Activated naive CD4-positive, alpha-beta T cell treated with Interleukin-2 at 50 U/mL for 16 hours (primary cell): ENCODE results near the gene CCM2L.
"Not testable (repeated sequence)": the region's sequence is repeated elsewhere in the genome, so short reads cannot be mapped to it uniquely, and the experiment has no call there.

Experiments
- DNase-seq: peaks from one replicate; pipeline ENCODE4 v3.0.0-alpha.2; 2020

CCM2L gene

GRCh38 chr20:32031007-32031958 is 21.0 kb downstream of the CCM2L start:
- peak; percentile 63 for DNase-seq

GRCh38 chr20:32033316-32033715 is 23.1 kb downstream of the CCM2L start:
- DNase-seq: no peak

- DNase-seq: not testable (repeated sequence)
Measured at GRCh38 chr20:32033721-32034120, 23.5 kb downstream of the CCM2L start.

DNA sequence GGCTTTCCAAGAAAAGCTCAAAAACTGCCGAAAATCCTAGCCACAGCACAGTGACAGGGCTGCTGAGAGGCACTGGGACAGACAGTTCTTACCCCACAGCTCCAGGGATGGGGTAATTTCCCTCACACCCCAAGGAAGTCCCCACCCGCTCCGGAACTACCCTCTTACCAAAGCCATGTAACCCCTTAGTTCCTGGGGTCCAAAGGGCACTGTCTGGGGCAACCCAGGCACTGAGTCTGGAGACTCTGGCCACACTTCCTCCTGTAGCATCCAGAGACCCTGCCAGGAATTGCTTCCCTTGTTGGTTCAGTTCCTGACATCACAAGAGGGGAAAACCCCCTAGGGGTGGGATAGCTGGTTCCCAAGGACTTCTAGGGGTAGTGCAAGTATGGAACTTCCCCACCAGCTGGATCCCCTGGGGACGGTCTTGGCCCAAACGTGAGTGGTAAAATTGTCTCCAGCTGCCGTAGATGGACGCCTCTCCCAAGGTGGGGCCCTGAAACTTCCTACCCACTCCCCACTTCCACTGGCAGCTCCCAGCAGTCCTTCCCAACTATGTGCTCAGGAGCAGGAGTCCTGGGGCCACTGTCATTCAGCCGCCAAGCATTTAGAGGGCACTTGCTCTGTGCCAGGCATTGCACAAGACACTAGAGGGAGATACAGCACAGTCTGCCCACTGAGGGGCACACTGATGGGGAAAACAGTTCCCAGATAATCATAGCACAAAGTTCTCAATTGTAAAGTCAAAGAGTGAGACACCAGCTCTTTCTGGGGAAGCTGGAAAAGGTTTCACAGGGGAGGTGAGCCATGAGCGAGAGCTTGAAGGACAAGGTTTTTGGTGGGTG is 24.6 kb downstream of the CCM2L start:
- no peak for DNase-seq

DNA sequence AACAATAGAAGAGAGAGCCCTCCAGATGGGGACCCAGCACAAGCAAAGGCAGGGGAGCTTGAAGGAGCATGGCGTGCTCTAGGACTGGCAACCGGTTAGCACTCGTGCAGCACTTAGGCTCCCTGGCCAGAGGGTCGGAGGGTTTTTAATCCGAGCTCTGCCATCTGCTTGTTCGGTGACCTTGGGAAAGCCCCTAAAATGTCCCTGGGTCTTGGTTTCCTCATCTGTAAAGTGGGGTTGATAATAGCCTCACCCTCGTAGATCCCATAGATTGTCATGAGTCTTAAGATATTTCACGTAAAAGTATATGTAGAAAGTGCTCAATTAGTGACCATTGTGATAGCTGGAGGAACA is 25.2 kb downstream of the CCM2L start:
- DNase-seq: no peak

- no peak for DNase-seq
Measured at GRCh38 chr20:32036252-32036651, 26.0 kb downstream of the CCM2L start.

GRCh38 chr20:32036716-32037485 is 26.7 kb downstream of the CCM2L start:
- DNase-seq: no peak

GRCh38 chr20:32037929-32038328 is 27.7 kb downstream of the CCM2L start:
- DNase-seq: no peak

DNA sequence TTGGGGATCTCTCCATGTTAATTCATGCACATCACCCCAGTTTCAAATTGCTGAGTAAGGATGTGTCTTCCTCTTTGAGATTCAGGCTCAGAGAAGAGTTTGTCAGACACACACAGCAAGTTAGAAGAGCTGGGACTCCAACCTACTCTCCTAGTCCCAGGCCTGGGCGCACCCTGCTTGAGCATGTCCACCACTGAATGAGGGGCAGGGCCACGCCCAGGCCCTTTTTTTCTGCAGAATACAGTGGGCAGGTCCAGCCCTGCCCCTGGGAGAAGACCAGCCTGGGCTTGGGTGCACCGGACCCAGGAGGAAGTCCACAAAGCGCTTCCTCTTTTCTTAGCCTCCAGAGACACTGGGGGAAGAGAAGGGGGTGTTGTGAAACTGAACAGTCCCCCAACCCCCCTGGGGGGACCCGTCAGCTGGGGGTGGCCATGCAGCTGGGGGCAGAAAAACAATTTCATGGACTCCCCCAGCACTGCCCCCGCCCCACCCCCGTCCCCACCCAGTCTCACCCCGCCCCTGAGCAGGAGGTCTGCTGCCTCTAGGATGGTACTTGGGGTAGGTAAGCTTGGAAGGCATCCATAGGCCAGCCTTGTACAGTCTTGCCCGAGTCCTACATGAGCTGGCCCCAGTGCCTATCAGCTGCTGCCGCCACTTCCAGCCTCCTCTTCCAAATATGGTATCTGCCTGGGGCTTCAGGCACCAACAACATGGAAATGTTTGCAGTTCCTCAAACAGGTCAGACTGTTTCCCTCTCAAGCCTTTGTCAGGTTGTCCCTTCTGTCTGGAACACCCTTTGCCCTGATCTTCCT is 30.1 kb downstream of the CCM2L start:
- DNase-seq: no peak

GRCh38 chr20:32045999-32046398 is 35.8 kb downstream of the CCM2L start:
- no peak for DNase-seq

DNA sequence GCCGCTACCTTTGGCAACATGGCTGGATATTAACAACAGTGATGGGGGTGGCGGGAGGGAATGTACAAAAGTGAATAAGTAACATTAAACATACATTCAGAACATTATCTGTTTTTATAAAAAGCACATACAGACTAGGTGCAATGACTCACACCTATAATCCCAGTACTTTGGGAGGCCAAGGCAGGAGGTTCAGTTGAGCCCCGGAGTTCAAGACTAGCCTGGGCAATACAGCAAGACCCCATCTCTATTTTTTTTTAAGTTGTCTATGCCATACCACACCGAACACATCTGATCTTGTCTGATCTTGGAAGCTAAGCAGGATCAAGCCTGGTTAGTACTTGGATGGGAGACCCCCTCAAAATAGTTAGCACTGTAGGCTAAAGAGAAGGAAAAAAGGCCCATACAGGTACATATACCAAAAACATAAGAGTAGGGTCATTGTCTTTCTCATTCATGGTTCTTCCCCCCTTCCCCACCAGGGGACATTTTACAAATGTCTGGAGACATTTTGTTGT is 40.1 kb downstream of the CCM2L start:
- DNase-seq: no peak

DNA sequence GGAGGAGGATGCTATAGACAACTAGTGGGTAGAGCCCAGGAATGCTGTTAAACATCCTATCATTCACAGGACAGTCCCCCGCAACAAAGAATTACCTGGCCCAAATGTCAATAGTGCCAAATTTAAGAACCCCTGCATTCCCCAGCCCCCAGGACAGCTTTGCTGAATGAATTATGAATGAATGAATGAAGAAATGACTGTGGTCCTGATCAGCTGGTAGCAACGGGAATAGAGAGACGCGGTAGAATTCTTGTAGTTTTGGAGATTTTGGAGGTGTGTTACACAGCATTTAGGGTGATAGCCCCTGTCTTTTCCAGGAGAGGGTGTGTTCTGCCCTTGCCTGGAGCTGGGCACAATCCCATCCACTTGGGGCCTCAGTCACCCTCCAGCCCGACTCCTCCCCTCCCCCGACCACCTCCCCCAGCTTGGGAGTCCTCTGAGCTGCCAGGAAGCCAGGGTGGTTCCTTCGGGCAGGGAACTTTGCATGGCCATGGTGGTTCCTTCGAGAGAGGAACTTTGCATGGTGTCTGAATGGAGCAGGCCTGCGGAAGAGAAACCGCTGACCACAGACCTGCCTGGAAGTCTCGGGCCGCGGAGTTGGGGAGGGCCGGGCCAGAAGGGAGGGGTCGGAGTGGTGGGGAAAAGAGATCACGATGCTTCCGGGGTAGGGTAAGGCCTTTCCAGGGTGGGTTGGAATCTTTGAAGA is 40.8 kb downstream of the CCM2L start:
- DNase-seq: no peak

DNA sequence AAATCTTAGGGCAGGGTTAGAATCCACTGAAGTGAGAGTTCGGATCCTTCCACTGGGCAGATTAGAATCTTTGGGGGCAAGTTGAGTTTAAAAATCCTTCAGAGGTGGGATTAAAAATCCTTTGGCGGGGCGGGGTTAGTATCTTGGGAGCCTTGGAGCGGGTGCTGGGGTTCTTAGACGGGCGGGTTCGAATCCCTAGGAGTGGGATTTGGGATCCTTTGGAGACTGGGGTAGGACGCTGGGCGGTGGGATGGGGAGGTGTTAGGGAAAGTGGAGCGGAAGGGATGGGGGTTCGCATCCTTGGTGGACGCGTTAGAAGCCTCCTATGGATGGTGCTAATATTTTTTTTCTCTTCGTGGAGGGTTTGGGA is 41.5 kb downstream of the CCM2L start:
- no peak for DNase-seq

GRCh38 chr20:32052090-32052777 is 42.0 kb downstream of the CCM2L start, which contains the start of gene HCK:
HCK (plus strand) TSS chr20:32052242.
- no peak for DNase-seq

GRCh38 chr20:32052778-32053362 is 42.6 kb downstream of the CCM2L start:
- no peak for DNase-seq

DNA sequence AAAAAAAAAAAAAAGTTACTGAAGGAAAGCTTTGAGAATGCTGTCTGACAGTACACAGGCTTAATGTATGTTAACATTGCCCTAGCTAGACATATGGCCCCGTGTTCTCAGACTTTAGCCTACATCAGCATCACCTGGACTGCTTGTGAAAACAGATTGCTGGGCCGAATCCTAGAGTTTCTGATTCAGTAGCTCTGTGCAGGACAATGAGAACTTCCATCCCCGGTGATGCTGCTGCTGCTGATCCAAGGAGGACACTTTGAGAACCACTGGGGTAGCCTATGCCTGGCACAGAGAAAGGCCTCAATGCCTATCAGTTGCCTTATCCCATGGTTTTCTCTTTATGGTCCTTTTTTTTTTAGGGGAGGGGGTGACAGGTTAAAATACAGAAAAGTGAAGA is 43.4 kb downstream of the CCM2L start:
- no peak for DNase-seq

DNA sequence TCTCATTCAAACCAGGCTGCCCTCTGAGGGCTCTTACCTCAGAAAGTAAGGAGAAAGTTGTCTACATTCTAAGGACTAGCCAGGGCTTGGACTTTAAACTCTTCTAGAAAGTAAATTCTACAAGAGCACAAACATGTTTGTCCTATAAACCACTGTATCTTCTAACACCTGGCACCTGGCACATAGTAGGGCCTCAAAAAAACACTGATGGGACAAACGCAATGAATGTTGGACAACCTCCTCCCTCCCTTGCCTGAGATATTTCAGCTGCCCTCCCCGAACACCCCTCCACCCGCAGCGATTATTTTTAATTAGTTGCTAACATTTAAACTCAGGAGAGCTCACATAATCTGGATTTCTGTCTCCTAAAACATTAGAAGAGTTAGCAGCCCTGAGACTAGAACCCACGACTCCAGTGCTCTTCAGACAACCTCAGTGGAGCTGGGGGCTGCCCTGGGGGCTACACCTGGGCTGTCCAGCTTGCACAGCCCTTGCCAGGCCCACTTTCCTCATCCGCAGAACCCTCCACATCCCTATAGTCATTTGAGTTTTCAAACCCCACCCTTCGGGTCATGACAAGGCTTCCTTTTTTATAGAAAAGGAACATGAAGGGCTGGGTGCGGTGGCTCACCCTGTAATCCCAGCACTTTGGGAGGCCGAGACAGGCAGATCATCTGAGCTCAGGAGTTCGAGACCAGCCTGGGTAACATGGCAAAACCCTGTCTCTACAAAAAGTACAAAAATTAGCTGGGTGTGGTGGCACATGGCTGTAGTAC is 46.7 kb downstream of the CCM2L start:
- no peak for DNase-seq

DNA sequence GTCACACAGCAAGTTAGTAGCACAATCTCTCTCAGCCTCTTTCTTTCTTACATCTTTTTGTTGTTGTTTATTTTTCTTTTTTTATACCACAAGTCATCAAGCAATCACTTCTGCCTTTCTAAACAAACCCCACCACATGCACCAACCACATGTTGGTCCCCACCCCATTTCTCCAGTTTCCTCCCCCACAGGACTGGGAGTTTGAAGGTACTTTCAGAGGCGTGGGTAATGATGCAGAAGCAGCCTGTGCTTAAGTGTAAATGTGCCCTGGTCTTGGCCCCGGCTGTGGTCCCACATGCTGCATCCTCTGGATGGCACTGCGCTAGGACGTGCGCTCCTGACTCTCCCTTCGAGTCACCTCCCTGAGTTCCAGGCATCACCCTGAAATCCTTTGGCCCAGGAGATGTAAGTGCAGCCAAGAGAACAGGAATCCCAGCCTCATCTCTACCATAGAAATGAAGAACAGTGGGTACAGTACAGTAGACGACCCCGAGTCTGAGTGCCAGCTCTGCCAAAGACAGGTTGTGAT is 47.5 kb downstream of the CCM2L start:
- no peak for DNase-seq

GRCh38 chr20:32059189-32059588 is 49.0 kb downstream of the CCM2L start:
- no peak for DNase-seq
